GM18508 (cell line): ENCODE results near the gene IFNL4.
"Not testable (repeated sequence)": the region's sequence is repeated elsewhere in the genome, so short reads cannot be mapped to it uniquely, and the experiment has no call there.

Source experiments
- ATAC-seq: cut with Tn5 transposase; IDR thresholded peaks from one replicate; pipeline ENCODE4 v1.9.1; 2021; ENCODE audit warnings: moderate number of reproducible peaks; ENCODE audit not compliant: insufficient read depth, unreplicated experiment

The IFNL4 gene

GRCh38 chr19:39248806-39249205 lies at the start of gene IFNL4:
IFNL4 (minus strand) TSS chr19:39248856.
- ATAC-seq = no peak

DNA sequence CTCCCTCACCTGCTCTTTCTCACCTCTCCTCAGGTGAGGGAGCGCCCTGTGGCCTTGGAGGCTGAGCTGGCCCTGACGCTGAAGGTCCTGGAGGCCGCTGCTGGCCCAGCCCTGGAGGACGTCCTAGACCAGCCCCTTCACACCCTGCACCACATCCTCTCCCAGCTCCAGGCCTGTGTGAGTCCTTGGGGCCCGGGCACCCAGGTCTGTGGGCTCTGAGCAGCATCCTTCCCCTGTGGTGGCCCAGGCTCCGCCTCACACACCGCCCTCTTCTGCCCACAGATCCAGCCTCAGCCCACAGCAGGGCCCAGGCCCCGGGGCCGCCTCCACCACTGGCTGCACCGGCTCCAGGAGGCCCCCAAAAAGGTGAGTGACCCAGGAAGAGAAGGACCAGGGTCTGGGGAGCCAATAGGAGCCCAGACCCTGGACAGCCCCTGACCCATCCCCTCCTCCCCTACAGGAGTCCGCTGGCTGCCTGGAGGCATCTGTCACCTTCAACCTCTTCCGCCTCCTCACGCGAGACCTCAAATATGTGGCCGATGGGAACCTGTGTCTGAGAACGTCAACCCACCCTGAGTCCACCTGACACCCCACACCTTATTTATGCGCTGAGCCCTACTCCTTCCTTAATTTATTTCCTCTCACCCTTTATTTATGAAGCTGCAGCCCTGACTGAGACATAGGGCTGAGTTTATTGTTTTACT lies 49.4 kb upstream of the IFNL4 start:
- ATAC-seq = no peak

DNA sequence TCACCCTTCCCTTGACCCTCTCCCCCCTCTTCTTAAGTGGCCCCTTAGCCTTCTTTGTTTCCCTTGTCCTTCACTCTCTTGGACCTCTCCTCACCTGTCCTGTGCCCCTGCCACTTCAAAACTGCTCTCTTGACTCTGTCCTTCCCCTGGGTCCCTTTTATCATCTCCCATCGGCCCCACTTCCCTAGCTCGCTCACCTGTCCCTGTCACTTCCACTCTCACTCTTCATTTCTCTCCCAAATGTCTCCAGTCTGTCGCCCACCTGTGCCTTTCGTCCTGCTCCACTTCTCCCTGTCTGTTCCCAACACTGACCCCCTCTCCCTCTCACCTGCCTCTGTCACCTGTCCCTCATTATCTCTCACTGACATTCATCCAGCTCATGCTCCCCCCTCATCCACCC lies 48.2 kb upstream of the IFNL4 start:
- ATAC-seq = no peak

DNA sequence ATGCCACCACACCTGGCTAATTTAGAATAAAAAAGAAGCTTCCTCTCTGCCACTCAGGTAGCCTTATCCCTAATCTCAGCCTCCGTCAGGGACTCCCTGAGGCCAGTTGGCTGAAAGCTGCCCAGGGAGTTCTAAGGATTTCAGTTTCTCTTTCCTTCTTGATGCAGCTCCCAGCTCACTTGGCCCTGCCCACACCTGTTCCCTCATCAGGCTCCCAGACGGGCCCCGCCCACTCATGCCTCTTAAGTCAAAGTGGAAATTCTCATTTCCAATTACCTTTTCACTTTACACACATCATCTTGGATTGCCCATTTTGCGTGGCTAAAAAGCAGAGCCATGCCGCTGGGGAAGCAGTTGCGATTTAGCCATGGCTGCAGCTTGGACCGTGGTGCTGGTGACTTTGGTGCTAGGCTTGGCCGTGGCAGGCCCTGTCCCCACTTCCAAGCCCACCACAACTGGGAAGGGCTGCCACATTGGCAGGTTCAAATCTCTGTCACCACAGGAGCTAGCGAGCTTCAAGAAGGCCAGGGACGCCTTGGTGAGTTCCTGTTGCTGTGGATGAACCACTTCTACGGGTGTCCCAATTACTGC lies 47.5 kb upstream of the IFNL4 start, which contains the start of gene IFNL1:
Gene IFNL1 (plus strand): TSS at position 353 of the 591 bp plus-strand sequence. CDS start 15 bp downstream, at position 368.
- no peak for ATAC-seq

DNA sequence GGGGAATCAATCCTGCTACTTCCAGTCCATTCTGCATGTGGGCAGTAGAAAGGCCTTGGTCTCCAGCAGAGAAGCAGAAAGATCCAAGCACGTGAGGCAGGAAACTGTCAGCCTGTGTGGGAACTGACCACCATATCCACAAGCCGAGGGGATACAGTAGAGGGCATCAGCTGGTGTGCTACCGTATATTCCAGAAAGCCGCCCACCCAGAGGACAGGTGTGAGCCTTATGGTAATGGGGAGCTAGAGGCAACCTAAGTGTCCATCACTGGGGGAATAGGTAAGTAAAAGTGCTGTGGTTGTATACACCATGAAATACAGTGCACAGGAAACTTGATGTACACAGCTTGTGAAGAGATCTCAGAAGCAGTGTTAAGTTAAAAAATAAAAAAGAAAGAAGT lies 44.7 kb upstream of the IFNL4 start:
- no peak for ATAC-seq

DNA sequence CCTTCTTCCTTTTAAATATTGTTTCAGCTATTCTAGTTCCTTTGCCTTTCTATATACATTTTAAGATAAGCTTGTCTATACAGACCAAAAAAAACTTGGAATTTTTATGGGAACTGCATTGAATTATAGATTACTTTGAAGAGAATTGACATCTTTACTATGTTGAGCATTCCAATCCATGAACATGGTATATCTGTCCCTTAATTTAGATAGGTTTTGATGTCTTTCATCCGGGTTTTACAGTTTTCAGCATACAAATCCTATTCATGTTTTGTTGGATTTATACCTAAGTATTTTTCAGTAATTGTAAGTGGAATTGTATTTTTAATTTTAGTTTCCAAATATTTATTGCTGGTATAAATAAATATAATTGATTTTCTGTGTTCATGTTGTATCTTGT lies 35.4 kb upstream of the IFNL4 start:
- ATAC-seq = no peak

DNA sequence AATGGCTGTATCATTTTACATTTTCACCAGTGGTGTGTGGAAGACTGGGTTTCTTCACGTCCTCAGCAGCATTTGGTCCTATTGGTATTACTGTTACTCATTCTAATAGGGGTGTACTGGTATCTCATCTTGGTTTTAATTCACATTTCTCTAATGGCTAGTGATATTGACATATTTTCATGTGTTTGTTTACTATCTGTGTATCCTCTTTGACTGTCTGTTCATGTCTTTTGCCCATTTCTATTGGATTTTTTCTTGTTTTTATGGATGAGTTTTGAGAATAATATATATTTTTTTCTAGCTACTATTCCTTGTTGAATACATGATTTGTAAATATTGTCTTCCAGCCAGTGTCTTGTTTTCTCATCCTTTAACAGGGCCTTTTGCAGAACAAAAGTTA lies 33.4 kb upstream of the IFNL4 start:
- no peak for ATAC-seq

DNA sequence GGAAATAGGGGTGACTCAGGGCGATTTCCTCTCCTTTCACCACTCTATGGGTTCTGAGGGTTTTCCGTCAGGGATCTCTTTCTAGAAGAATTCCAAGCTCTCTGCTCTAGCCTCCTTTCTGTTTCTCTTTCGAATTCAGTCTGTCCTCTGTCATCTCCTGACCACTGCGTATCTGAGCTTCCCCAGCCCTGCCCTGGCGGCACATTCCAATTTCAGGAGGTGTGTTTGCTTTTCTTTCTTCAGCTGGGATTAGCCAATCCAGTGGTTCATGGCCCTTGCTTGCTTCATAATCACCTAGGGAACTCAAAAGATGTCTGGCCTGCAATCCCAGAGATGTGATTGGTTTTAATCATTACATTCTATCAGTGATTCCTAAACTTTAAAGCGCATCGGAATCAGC lies 28.9 kb upstream of the IFNL4 start:
- ATAC-seq = no peak

DNA sequence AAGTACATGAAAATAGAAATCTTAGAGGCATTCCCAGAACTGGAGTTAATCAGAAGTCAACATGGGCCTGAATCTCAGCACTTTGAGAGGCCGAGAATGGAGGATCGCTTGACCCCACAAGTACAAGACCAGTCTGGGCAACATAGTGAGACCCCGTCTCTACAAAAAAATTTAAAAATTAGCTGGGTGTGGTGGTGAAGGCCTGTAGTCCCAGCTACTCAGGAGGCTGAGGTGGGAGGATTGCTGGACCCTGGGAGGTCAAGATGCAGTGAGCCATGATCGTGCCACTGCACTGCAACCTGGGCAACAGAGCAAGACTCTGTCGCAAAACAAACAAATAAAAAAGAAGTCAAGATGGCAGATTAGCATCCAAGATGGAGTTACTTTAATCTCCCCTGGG lies 28.1 kb upstream of the IFNL4 start:
- no peak for ATAC-seq

DNA sequence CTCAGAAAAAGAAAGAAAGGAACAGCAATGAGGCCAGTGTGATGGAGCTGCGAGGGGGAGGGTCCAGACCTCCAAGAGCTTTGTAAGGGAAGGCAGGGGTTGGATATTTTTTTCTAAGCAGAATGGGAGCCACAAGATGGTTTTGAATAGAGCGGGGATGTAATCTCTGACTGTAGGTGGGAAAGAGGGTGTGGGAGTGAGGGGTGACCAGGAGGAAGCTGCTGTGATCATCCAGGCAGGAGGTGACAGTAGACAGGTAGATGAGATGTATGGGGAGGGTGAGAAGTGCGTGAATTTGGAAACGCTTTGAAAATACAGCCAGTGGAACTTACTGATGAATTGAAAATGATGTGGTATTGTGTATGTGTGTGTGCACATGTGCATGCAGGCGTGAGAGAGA lies 26.9 kb upstream of the IFNL4 start:
- no peak for ATAC-seq

DNA sequence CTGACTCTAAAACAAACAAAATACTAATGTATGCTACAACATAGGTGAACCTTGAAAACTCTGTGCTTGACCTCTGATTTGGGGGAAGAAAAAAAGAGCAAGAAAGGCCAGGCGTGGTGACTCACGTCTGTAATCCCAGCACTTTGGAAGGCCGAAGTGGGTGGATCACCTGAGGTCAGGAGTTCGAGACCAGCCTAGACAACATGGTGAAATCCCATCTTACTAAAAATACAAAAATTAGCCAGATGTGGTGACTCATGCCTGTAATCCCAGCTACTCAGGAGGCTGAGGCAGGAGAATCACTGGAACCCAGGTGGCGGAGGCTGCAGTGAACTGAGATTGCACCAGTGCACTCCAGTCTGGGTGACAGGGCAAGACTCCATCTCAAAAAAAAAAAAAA lies 25.2 kb upstream of the IFNL4 start:
- ATAC-seq = not testable (repeated sequence)

DNA sequence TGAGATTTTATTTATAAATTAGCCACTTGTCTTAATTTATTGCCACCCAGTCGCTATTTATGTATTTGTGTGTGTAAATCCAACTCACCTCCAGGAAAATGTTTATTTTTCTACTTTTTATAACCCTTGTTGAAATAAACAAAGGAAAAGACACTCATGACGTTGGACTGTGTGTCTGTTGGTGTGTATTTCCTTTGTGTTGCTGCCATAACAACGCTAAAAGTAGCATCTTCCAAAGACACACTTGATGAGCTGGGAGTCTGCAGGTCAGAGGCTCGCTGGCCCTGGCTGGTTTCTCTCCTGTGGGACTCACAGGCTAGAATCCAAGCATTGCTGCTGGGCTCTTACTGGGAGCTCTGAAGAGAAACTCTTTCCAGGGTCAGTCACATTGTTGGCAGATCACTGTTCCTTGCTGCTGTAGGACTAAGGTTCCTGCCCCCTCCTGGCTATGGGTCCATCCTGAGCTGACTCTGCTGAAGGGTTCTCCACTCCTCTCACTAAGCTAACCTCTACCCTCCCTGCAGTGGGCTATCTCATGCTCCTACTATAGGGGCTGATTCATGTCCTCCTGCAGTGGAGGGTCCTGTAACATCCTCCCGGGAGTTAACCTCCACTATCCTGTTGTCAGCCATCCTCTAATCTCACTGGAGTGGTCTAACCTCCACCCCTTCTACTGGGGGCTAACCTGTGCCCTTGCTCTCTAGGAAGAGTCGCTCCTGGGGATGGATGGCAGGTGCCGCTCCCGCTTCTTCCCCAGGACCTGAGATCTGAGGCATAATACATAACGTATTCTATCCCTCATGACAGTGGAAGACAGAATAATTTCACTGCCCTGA lies 21.6 kb upstream of the IFNL4 start:
- ATAC-seq = no peak

DNA sequence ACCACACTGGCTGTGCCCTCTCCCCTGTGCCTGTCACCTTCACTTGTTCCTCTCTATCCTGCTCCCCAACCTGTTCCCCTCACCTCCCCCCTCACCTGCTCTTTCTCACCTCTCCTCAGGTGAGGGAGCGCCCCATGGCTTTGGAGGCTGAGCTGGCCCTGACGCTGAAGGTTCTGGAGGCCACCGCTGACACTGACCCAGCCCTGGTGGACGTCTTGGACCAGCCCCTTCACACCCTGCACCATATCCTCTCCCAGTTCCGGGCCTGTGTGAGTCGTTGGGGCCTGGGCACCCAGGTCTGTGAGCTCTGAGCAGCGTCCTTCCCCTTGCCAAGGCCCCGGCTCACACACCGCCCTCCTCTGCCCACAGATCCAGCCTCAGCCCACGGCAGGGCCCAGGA lies 20.7 kb upstream of the IFNL4 start:
- not testable (repeated sequence) for ATAC-seq

DNA sequence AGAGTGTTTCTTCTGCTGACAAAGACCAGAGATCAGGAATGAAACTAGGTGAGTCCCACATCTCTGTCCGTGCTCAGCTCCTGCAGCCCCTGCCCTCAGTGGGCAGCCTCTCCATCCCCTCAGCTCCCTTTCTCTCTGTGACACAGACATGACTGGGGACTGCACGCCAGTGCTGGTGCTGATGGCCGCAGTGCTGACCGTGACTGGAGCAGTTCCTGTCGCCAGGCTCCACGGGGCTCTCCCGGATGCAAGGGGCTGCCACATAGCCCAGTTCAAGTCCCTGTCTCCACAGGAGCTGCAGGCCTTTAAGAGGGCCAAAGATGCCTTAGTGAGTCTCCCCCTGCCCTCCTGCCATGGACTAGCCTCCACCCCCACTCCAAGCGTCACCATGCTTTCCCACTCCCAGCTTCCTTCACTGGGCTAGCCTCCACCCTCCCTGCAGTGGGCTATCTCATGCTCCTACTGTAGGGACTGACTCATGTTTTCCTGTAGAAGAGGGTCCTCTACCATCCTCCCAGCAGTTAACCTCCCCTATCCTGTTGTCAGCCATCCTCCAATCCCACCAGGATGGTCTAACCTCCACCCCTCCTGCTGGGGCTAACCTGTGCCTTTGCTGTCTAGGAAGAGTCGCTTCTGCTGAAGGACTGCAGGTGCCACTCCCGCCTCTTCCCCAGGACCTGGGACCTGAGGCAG lies 20.0 kb upstream of the IFNL4 start:
- ATAC-seq = not testable (repeated sequence)

- ATAC-seq = not testable (repeated sequence)
Observed at GRCh38 chr19:39268085-39268484, 19.4 kb upstream of the IFNL4 start, which contains the start of gene IFNL2. IFNL2 (plus strand) TSS chr19:39268396; CDS start chr19:39268569, 173 bp downstream.

DNA sequence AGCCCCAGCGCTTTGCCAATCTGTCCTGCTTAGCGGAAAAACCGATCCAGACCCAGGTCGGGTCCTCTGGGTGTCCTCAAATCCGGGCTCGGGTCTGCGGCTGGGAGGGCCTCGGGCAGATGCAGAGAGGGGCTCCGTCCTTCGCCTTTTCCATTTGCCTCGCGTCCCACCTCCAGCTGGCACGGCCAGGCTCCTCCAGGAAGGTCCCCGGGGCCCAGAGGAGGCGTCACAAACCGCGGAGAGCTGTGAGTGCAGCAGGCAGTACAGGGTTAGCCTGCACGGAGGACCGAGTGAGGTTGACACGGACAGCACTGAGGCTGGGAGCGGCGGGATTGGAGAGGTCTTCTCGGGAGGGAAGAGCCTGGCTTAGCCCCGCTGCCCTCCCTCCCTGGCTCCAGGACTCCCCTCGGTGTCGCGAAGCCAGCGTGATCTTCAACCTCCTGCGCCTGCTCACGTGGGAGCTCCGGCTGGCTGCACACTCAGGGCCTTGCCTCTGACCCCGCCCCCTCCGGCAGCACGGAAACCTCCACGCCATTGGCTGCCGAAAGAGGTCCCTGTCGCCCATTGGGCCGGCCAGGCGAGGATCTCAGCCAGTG lies 16.8 kb upstream of the IFNL4 start:
- ATAC-seq = no peak

GRCh38 chr19:39264306-39265290 lies 15.9 kb upstream of the IFNL4 start:
- no peak for ATAC-seq

GRCh38 chr19:39263912-39264305 lies 15.3 kb upstream of the IFNL4 start:
- no peak for ATAC-seq

DNA sequence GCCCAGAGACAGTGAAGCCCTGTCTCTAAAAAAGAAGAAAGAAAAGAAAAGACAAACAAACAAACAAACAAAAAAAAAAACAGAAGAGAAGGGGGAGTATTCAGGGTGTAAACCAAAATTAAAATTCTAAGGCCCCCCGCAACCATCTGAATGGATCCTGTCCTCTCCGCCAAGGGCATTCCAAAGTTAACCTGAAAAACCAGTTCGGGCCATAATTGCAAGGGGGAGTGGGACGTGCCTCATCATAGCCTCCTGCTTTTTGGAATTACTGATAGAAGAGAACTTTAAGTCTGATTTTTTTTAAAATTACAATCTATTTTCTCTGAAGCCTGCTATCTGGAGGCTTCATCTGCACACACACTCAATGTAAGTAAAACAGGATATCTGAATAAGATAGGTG lies 13.8 kb upstream of the IFNL4 start:
- ATAC-seq = no peak
